NB4 (cell line): ENCODE results near the gene SGO1.

ENCODE experiments used
- CTCF ChIP-seq: IDR thresholded peaks from one replicate; pipeline ENCODE4 v1.5.1; 2012; ENCODE audit warnings: low read depth, low read length
- MYC ChIP-seq: IDR thresholded peaks from 2 replicates; pipeline ENCODE4 v1.6.1; 2011; ENCODE audit warnings: low read depth, low read length
- POLR2A ChIP-seq: IDR thresholded peaks from 2 replicates; pipeline ENCODE4 v1.6.1; 2011; ENCODE audit warnings: mild to moderate bottlenecking; ENCODE audit not compliant: insufficient read length; ENCODE audit errors: extremely low read depth
- TF ChIP-seq, protein P1 (sequence below): IDR thresholded peaks from 2 replicates; pipeline ENCODE4 v1.6.1; 2011; ENCODE audit warnings: low read depth, low read length

DNA sequence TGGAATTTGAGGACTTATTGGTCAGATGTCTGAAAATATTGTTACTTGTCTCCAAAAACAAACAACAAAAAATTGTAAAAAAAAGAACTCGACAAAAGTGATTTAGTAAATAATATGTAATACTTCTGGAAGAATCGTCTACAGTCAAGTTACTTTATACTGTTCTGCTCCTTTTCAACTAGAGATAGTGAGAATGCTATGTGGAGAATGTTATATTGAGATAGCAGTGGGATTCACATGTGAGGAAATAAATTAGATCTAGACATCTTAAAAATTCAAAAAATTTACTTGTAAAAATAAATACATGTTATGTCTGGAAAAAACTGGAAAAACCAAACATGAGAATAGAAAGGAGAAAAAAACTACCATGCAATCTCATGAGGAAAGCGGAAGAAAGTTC is 64.9 kb downstream of the SGO1 start:
- TF ChIP-seq CTCF (no peak), MYC (no peak), POLR2A (no peak)
- TF ChIP-seq, protein P1, sequence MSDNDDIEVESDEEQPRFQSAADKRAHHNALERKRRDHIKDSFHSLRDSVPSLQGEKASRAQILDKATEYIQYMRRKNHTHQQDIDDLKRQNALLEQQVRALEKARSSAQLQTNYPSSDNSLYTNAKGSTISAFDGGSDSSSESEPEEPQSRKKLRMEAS: no peak
